GM21390 (cell line): ENCODE measurements around the gene GARNL3.

ENCODE experiments used
- ATAC-seq: cut with Tn5 transposase; IDR thresholded peaks from one replicate; pipeline ENCODE4 v1.9.1; 2021; ENCODE audit not compliant: unreplicated experiment

GARNL3 gene

GRCh38 chr9:127305838-127306226 is 41.3 kb downstream of the GARNL3 start:
- ATAC-seq, result no peak

GRCh38 chr9:127307802-127308201 is 43.2 kb downstream of the GARNL3 start:
- ATAC-seq, result no peak

GRCh38 chr9:127308652-127309434 is 44.3 kb downstream of the GARNL3 start:
- no peak for ATAC-seq

GRCh38 chr9:127309715-127310114 is 45.1 kb downstream of the GARNL3 start:
- no peak for ATAC-seq

- ATAC-seq, result no peak
Observed at GRCh38 chr9:127311239-127311741, 46.7 kb downstream of the GARNL3 start.

- ATAC-seq, result no peak
Observed at GRCh38 chr9:127313042-127313560, 48.5 kb downstream of the GARNL3 start.

- ATAC-seq, result no peak
Observed at GRCh38 chr9:127314911-127315310, 50.3 kb downstream of the GARNL3 start.

GRCh38 chr9:127316586-127317323 is 52.2 kb downstream of the GARNL3 start:
- no peak for ATAC-seq

- no peak for ATAC-seq
Observed at GRCh38 chr9:127318651-127319167, 54.1 kb downstream of the GARNL3 start.

GRCh38 chr9:127319366-127320114 is 55.0 kb downstream of the GARNL3 start:
- ATAC-seq, result no peak

GRCh38 chr9:127320115-127320378 is 55.5 kb downstream of the GARNL3 start:
- ATAC-seq, result no peak

- ATAC-seq, result no peak
Observed at GRCh38 chr9:127323393-127323792, 58.8 kb downstream of the GARNL3 start.

GRCh38 chr9:127330501-127330900 is 65.9 kb downstream of the GARNL3 start:
- no peak for ATAC-seq

GRCh38 chr9:127333221-127334064 is 68.9 kb downstream of the GARNL3 start:
- ATAC-seq, result no peak

GRCh38 chr9:127334725-127335124 is 70.2 kb downstream of the GARNL3 start:
- no peak for ATAC-seq

- no peak for ATAC-seq
Observed at GRCh38 chr9:127336086-127336485, 71.5 kb downstream of the GARNL3 start.

GRCh38 chr9:127336506-127337352 is 72.2 kb downstream of the GARNL3 start:
- ATAC-seq, result no peak

- ATAC-seq, result no peak
Observed at GRCh38 chr9:127340721-127341120, 76.1 kb downstream of the GARNL3 start.

- no peak for ATAC-seq
Observed at GRCh38 chr9:127341152-127341551, 76.6 kb downstream of the GARNL3 start.
